GM12874 (cell line): ENCODE data around the gene OTUD4.

ENCODE experiments used
- TF ChIP-seq, protein P1 (sequence below): IDR thresholded peaks from 2 replicates; pipeline ENCODE4 v1.5.1; 2011; ENCODE audit warnings: low read depth, mild to moderate bottlenecking, control low read depth, low read length, moderate library complexity; ENCODE audit not compliant: insufficient read depth

OTUD4 gene

GRCh38 chr4:145183581-145183980 lies 3.2 kb upstream of the OTUD4 start:
- TF ChIP-seq, protein P1, sequence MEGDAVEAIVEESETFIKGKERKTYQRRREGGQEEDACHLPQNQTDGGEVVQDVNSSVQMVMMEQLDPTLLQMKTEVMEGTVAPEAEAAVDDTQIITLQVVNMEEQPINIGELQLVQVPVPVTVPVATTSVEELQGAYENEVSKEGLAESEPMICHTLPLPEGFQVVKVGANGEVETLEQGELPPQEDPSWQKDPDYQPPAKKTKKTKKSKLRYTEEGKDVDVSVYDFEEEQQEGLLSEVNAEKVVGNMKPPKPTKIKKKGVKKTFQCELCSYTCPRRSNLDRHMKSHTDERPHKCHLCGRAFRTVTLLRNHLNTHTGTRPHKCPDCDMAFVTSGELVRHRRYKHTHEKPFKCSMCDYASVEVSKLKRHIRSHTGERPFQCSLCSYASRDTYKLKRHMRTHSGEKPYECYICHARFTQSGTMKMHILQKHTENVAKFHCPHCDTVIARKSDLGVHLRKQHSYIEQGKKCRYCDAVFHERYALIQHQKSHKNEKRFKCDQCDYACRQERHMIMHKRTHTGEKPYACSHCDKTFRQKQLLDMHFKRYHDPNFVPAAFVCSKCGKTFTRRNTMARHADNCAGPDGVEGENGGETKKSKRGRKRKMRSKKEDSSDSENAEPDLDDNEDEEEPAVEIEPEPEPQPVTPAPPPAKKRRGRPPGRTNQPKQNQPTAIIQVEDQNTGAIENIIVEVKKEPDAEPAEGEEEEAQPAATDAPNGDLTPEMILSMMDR, result no peak

GRCh38 chr4:145183023-145183422 lies 2.6 kb upstream of the OTUD4 start:
- TF ChIP-seq, protein P1, result no peak

- TF ChIP-seq, protein P1, result no peak
Observed at GRCh38 chr4:145182222-145182621, 1.8 kb upstream of the OTUD4 start.

- TF ChIP-seq, protein P1, result no peak
Observed at GRCh38 chr4:145181091-145181501, 707 bp upstream of the OTUD4 start.

DNA sequence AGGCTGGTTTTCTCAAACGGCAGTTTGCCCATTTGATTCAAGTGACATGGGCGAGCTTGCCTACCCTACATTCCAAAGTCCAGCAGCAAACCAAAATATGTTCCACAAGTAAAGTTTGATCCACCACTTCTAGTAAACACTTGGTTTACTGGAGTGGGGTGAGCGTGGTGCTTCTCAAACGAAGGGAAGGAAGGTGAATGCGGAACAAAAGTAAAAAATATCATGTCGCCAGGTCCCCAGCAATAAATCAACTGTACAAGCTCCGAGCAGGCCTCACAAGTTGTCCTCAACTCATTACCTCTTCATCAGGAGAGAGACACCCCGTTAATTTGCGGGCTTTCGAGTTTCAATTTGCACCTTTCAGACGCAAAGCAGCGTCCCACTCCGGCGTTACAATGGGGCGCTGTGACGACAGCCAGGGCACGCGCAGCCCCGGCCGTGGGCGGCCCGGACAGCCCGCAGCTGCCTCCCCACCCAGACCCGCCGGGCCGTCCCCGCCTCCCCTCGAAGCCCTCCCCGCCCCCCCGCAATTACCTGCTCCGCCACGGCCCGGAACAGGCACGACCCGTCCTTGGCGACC lies 1.0 kb downstream of the OTUD4 start:
- TF ChIP-seq, protein P1, result no peak

- TF ChIP-seq, protein P1, result no peak
Observed at GRCh38 chr4:145178740-145179280, 1.6 kb downstream of the OTUD4 start.

GRCh38 chr4:145177906-145178538 lies 2.4 kb downstream of the OTUD4 start:
- TF ChIP-seq, protein P1, result no peak
